ENCODE data around the gene RASGRP2.

RASGRP2 gene

GRCh38 chr11:64679846-64680245 is 64.1 kb downstream of the RASGRP2 start:
- Histone ChIP-seq H3K18ac (ENCODE audit: low read length) (no peak overlapping the region), H2AK5ac (ENCODE audit: low read depth, low read length) (no peak overlapping the region), H3K4me2 (ENCODE audit: insufficient read depth, low read length, poor library complexity, severe bottlenecking) (no peak overlapping the region), H3K14ac (ENCODE audit: low read length) (no peak overlapping the region), H3K27ac (replicated peaks; ENCODE audit: low read length) (no peak overlapping the region), H4K8ac (ENCODE audit: low read depth, low read length) (no peak overlapping the region), H2AFZ (ENCODE audit: low read length) (no peak overlapping the region), H3K9me3 (replicated peaks in 1 of 2; ENCODE audit: control insufficient read depth in 2 of 2, insufficient read depth in 1 of 2, low read depth in 1 of 2, low read length in 2 of 2) (no peaks in the 10 kb centered on the region), H2BK120ac (ENCODE audit: low read depth, low read length) (no peak overlapping the region), H2BK15ac (ENCODE audit: low read length) (no peak overlapping the region), H3K9ac (ENCODE audit: low read depth, low read length, poor library complexity) (no peak overlapping the region), H3K4me3 (ENCODE audit: low read length in 2 of 2) (no peak overlapping the region), H3K4me1 (ENCODE audit: control insufficient read depth in 2 of 2, insufficient read depth in 1 of 2, low read depth in 1 of 2, low read length in 2 of 2) (peaks cover 2 to 10% of the 10 kb centered on the region in 2 donors), H3K4ac (ENCODE audit: low read length) (no peak overlapping the region), H4K91ac (ENCODE audit: low read depth, low read length, poor library complexity) (no peak overlapping the region), H3K36me3 (replicated peaks in 1 of 2; ENCODE audit: control insufficient read depth in 2 of 2, insufficient read depth in 2 of 2, low read length in 2 of 2) (no peaks in the 10 kb centered on the region), H2BK5ac (ENCODE audit: low read length) (no peak overlapping the region), H3K79me1 (ENCODE audit: low read depth, low read length) (no peaks in the 10 kb centered on the region), H2BK12ac (ENCODE audit: low read length) (no peak overlapping the region), H3K27me3 (ENCODE audit: control insufficient read depth in 3 of 3, insufficient read depth in 3 of 3, low read depth in 1 of 3, low read length in 3 of 3) (peaks cover 0 to 2% (median 0%) of the 10 kb centered on the region in 3 experiments), H3K23ac (ENCODE audit: low read depth, low read length, poor library complexity) (no peak overlapping the region)
- DNase-seq (ENCODE audit: low spot score) = no peak
- no CpG with 5 or more reads among the region's 2 CpGs for WGBS, 2 donors (ENCODE audit: extremely low coverage in 2 of 2, insufficient read length in 2 of 2, insufficient replicate concordance in 1 of 2)

DNA sequence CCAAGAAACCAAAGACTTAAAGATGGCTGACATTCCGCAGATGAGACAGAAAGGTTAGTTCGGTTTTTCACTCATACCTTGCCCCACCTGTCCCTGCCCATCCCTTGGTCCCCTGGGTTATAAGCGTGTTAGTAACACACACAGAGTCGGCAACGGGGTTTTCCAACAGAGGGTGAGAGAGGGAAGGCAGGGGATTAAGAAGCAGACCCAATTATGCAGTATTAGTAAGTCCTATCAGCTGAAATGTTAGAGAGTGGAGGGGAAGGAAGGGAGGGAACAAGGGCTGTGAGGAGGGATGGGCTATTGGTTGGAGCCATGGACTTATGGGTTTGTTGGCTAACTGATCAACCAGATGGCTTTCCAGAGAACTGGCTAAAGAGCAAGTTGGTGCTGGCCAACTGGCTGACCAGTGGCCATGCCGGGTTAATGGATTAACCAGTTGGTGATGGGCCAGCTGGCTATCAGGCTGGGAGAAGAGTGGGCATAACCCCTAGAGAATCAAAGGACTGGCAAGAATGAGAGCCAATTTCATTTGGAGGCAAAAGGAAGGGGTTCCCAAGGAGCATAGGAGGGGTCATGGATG is 66.4 kb downstream of the RASGRP2 start:
- no peaks in the 10 kb centered on the region for H3K36me3 ChIP-seq (replicated peaks in 1 of 2; ENCODE audit: control insufficient read depth in 2 of 2, insufficient read depth in 2 of 2, low read length in 2 of 2)
- H4K91ac ChIP-seq (ENCODE audit: low read depth, low read length, poor library complexity) = no peak overlapping the region
- no peak overlapping the region for H2BK120ac ChIP-seq (ENCODE audit: low read depth, low read length)
- H3K9me3 ChIP-seq (replicated peaks in 1 of 2; ENCODE audit: control insufficient read depth in 2 of 2, insufficient read depth in 1 of 2, low read depth in 1 of 2, low read length in 2 of 2) = no peaks in the 10 kb centered on the region
- H3K4me3 ChIP-seq (ENCODE audit: low read length in 2 of 2) = no peak overlapping the region
- H3K4me2 ChIP-seq (ENCODE audit: insufficient read depth, low read length, poor library complexity, severe bottlenecking) = no peak overlapping the region
- no peaks in the 10 kb centered on the region for H3K79me1 ChIP-seq (ENCODE audit: low read depth, low read length)
- H2AFZ ChIP-seq (ENCODE audit: low read length) = no peak overlapping the region
- H4K8ac ChIP-seq (ENCODE audit: low read depth, low read length) = no peak overlapping the region
- no peaks in the 10 kb centered on the region for H3K27me3 ChIP-seq (ENCODE audit: control insufficient read depth in 3 of 3, insufficient read depth in 3 of 3, low read depth in 1 of 3, low read length in 3 of 3)
- H3K4ac ChIP-seq (ENCODE audit: low read length) = no peak overlapping the region
- H3K4me1 ChIP-seq (ENCODE audit: control insufficient read depth in 2 of 2, insufficient read depth in 1 of 2, low read depth in 1 of 2, low read length in 2 of 2) = peaks cover 2 to 10% of the 10 kb centered on the region in 2 donors
- H3K14ac ChIP-seq (ENCODE audit: low read length) = no peak overlapping the region
- no peak overlapping the region for H3K23ac ChIP-seq (ENCODE audit: low read depth, low read length, poor library complexity)
- H2BK12ac ChIP-seq (ENCODE audit: low read length) = no peak overlapping the region
- no peak overlapping the region for H2BK5ac ChIP-seq (ENCODE audit: low read length)
- H2AK5ac ChIP-seq (ENCODE audit: low read depth, low read length) = no peak overlapping the region
- DNase-seq (ENCODE audit: low spot score) = no peak
- H3K18ac ChIP-seq (ENCODE audit: low read length) = no peak overlapping the region
- H3K9ac ChIP-seq (ENCODE audit: low read depth, low read length, poor library complexity) = no peak overlapping the region
- no peak overlapping the region for H3K27ac ChIP-seq (replicated peaks; ENCODE audit: low read length)
- no CpG with 5 or more reads among the region's 6 CpGs for WGBS, 2 donors (ENCODE audit: extremely low coverage in 2 of 2, insufficient read length in 2 of 2, insufficient replicate concordance in 1 of 2)
- no peak overlapping the region for H2BK15ac ChIP-seq (ENCODE audit: low read length)
